HG03039 (cell line): ENCODE results near the gene ZNF423.
"Not testable (repeated sequence)": the region's sequence is repeated elsewhere in the genome, so short reads cannot be mapped to it uniquely, and the experiment has no call there.

ENCODE experiments used
- ATAC-seq: cut with Tn5 transposase; IDR thresholded peaks from one replicate; pipeline ENCODE4 v1.9.1; 2021; ENCODE audit warnings: mild to moderate bottlenecking, moderate library complexity; ENCODE audit not compliant: unreplicated experiment

Gene ZNF423

DNA sequence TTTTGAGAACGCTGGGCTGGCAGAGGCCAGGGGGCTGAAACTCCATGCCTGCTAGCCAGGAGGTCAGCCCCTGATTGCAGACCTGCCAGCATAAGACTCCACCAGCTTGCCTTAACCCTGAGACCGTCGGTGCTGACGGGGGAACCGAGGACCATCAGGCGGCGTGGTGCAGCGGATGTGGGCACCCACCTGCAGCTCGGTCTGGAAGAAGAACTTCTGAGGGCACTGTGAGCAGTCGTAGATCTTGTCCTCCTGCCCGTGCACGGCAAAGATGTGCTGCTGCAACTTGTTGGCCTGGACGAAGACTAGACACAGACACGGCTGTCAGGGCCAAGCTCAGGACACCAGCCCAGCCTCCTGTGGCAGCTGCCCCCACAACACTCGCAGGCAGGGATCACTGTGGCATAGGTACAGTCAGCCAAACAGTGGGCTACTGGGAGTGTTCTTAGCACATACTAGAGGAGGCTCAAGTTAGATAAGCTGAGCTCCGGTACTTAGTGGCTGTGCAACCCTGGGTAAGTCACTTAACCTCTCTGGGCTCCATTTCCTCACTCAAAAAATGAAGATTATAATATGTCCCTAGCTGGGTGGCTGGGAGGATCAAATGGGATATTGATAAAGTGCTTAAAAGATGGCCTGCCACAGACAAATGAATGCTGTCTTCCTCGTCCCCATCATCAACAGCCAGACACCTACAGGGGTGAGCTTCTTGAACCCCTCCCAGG is 332.3 kb downstream of the ZNF423 start:
- ATAC-seq, result no peak

DNA sequence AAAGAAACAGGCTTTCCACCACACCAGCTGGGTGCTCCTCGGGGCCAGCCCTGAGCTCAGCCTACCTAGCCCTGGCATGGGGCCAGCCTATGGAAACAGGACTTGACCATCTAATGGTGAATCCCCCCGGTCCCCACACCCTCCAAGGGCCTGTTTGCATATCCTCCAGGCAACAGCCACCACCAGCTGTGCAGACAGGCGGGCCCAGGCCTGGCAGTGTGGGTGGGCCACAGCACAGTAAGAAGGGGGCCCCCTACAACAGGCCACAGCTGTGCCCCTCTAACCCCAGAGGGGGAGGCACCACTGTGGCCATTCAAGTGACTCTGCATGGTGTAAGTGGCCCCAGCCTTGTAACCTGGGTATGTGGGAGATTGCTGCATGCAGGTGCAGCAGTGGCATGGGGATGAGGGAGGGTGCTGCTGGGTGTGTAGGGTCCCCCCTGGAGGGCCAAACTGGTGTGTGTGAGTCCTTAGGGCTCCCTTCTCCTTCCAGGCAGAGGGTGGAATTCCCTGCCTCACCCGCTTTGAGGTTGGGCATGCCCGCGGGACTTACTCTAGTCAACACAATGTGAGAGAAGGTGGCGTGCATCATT is 334.1 kb downstream of the ZNF423 start:
- ATAC-seq, result no peak

DNA sequence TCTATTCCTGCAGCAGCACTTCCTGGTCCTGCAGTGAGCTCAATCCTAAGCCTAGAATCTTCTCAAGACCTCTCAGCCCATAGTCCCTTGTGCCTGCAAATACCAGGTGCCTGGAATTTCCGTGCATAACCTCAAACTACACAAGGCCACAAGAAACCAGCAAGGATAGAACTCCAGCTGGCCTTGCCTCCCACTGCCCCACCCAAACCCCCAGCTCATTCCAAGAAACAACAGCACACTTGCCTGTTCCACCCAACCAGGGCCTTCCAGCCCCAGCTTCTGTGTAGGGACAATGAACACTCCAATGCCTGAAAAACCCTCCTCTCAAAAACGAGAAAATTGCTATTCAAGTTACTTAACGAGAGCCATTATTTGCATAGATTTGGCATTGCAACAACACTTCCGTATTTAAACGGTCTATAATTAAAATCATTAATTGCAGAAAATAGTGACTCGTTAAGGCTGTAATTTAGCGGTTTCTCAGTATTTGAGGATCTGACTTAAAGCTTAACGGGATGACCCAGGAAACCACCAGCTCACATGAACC is 335.3 kb downstream of the ZNF423 start:
- ATAC-seq, result no peak

DNA sequence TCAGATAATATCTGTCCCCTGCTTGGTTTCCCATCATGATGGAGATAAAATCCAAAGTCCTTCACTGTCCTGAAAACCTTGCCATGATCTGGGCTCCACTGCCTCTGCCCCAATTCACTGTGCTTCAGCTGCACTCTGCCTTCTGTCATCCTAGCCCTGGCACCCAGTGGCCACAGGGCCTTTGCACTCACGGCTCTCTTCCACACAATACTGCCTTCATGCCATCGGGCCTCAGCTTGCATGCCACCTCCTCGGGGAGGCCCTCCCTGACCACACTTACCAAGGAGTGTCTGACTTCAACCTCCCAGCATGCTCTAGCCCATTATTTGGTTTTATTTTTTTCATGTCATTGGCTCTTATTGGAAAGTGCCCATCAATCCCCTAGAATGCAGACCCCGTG is 336.2 kb downstream of the ZNF423 start:
- ATAC-seq, result no peak

DNA sequence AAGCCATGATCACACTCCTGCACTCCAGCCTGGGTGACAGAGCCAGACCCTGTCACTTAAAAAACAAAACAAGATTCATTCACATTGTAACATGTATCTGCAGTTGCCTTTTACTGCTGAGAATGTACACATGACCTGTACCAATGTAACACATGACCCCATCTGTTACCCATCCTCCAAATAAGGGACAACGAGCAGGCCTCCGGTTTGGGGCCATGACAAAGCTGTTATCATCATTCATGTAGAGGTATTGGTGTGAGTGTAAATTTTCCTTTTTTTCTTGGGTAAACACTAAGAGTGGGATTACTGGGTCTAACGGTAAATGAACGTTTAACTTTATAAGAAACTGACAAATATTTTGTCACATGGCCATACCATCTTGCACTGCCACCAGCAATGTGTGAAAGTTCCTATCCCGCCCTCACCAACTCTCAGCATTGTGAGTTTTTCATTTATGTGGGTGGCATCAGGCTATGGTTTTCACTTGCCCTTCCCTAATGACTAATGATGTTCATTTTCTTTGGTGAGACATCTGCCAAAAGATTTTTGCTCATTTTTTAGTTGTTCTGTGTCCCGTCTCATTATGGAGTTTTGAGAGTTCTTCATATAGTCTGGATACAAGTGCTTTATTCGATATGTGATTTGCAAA is 336.8 kb downstream of the ZNF423 start:
- ATAC-seq, result no peak

DNA sequence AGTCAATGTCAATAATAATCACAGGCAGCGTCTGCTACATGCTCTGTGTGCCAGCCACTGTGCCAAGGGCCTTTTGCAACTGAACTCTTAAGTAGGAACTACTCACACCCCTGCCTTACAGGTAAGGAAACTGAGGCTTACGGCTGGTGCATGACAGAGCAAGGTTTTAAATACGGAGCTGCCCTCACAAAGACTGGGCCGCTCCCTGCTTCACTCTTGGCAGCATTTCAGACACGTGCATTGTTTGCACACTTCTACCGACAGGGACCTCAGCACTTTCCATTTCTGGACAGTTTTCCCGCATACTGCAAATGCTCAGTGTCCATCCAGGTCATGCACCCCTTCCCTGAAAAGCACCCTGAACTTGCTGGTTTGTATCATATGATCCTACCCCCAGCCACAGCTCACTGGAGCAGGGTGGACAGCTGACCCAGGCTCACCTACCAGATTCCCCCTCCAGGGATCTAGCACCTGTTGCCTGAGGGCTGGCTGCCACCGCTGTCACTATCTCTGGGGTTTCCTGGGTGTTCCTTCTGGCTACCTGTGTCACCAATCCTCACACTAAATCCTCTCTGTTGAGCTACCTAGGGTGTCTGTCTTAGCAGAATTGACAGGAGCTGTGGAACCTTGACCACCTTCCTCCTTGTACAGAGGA is 339.4 kb downstream of the ZNF423 start:
- no peak for ATAC-seq

DNA sequence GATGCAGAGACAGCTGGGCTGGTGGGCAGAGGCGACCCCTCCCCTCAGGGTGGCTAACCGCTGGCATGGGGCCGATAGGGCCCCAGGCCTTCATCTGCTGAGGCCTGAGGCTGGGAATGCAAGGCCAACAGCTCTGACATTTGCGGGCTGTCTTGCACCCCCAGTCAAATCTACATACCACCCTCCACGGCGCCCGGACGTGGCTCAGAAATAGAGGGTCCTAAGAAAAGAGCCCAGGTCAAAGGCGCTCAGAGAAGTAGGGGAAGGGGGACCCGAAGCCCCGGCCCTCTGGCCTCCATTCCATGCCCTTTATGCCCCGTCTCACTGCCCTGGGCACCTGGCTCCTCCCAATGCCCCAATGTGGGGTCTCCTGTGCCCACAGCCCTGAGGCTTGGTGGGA is 340.1 kb downstream of the ZNF423 start:
- no peak for ATAC-seq

DNA sequence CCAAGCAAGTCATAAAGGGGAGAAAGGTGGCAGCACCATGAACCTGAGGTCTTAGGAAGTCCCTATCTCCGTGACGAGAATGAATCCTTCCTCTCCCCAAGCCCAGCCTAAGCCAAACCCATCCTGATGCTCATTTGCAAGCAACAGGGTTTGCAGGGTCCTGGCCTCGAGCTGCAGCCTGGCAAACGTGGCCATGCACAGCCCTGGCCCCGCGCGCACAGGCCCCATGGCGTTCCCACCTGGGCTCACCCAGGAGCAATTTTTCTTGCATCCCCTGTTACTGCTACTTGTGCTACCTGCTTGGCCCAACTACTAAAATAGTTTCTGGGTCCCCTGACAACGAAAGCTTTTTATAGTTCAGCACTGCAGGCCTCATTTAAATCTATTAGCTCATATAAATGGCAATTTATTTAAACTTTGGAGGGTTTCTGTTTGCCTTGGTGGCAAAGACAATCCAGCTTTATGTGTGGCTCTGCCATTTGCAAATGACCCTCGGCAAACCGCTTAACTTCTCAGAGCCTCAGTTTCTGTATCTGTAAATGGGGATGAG is 340.8 kb downstream of the ZNF423 start:
- ATAC-seq, result no peak

DNA sequence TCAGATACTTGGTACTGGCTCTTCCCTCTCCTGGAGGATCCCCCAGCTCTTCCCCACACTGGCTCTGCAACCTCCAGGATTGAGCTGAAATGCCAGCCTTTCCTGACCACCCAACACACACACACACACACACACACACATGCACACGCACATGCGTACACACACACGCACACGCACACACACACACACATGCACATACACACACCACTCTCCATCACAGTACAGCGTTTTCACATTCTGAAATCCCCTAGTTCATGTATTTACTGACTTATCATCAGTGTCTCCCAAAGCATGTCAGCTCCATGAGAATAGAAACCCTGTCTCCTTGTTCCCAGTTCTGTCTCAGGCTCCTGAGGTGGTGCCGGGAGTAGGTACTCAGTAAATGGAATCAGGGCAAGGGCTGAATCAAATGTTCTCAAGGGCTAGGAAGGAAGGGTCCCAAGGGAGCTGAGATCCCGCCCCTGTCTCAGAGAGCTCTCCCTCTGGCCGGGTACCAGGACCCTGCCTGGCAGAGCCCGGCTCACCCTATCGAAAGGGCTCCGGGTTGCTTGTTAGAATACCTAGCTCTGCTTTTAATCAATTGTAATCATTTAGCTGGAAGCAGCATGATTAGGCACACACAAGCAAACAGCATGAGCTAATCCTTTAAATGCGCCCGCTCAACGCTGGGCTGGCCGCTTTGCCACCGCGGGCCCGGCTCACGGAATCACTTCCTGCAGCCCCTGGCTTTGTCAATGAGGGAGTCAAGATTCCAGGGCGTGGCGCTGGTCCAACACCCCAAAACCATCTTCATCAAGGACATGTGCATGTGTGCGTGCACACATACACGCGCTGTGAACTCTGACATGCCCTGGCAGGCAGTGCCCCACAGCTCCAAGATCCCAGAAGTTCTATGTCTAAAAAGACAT is 341.6 kb downstream of the ZNF423 start:
- ATAC-seq, result no peak

DNA sequence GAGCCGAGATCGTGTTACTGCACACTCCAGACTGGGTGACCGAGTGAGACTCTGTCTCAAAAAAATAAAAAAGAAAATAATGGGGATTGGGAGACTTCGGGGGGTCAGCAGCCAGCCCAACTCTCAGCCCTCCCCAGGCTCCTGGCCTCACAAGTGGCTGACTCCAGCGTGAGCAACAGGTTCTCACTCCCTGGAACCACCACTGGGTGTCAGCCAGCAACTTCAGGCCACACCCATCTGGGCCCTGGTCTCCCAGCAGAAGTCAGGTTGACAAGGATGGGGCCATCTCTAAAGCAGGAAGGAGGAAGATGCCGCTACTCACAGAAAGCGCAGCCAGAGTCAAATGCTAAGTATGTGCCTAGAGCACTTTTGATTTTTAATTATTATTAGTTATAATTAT is 342.9 kb downstream of the ZNF423 start:
- ATAC-seq, result no peak

DNA sequence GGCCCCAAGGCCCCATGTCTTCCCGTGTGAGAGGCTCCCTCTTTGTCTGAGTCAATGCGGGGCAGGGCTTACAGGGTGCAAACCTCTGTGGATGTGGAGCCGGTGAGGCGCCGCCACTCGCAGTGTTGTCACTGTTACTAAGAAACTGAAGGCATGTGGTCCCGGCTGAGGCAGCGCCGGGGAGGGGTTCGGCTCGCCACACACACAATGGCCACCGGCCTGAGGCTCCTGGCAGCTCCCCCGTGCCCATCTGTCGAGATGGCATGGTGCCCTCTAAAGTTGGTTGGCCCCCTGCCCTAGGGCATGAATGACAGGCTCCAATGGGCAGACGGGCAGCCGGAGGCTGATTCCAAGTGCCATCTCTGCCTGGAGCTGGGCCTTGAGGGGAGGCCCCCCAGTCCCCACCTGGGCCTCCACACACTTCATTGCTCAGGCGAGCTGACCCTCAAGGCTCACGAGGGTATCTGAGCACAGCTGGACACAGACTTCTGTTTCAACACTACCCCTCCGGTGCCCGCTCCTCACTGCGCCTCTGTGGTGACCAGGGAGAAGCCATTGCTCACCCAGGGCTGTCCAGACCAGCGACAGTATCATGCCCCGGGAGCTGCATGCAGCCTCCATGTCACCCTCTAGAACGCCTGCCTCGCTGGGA is 345.1 kb downstream of the ZNF423 start:
- no peak for ATAC-seq

DNA sequence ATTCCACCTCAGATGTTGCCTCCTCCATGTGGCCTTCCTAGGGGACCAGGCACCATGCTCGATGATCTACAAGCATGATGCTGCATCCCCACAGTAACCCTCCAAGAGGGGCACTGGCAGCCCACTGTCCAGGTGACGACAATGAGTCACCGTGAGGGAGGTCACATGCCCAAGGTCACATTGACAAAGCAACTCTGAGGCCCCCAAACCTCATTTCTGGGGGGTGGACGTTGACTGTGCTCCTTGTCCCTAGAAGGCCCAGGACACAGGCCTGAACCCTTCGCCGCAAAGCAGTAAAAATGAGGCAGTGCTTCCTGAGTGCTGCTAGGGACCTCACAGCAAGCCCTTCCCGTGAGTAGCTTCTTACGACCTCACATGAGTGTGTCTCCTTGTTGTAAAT is 345.8 kb downstream of the ZNF423 start:
- ATAC-seq, result no peak

DNA sequence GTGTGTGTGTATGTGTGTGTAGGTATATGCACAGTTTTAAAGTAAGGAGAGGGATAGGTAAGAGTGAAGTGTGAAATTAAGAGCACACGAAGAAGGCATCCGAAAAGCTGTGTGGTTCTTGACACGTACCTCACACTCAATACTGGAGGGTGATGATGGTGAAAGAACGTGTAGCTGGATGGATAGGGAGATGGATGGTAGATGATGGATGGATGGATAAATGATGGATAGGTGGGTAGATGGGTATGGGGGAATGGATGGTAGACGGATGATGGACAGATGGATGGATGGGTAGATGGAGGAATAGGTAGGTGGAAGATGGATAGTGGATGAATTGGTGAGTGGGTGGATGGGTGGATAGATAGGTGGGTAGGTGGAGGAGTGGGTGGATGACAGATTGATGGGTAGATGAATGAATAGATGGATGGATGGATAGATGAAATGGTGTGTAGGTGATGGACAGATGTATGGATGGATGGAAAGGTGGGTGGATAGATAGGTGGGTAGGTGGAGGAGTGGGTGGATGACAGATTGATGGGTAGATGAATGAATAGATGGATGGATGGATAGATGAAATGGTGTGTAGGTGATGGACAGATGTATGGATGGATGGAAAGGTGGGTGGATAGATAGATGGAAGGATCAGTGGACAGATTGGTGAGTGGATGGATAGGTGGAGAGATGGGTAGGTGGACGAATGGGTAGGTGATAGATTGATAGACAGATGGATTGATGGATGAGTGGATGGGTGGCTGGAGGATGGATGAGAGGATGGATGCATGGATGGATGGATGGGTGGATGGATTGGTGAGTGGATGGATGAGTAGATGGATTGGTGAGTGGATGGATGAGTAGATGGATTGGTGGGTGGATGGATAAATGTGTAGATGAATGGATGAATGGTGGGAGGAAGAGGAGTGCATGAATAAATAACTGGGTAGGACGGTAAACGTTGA is 349.6 kb downstream of the ZNF423 start:
- ATAC-seq, result not testable (repeated sequence)

DNA sequence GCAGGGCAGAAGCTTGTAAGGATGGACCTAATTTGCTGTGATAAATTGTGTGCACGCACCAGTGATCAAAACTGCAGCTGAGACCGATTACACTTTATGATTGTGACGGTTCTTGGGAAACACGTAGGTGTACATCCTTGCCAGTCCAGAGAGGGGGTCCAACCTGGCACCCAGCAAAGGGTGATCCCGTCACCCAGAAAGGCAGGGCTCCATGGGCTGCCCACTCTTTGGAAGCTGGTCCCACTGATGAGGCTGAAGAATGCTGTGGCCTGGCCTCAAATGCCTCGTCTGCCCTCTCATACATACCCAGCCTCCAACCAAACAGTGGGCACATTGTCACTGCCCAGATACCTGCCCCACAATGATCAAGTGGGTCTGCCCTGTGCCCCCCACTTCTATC is 350.4 kb downstream of the ZNF423 start:
- no peak for ATAC-seq

DNA sequence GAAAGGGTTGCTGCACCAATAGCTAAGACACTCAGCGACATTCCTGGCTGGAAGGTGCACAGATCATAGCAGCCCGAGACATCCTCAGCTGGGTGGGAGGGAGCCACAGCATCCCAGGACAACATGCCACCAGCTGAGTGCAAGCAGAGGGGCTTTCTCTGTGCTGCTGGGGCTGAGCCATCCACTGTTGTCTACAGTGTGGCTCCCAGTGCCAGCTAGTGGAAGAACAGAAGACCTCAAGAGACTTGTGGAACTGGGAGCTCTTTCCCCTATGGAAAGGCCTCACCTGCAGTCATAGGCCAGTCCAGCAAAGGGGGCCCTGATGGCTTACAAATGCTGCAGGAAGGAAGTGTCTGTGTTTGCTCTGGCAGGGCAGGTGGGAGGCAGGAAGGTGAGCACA is 351.3 kb downstream of the ZNF423 start:
- no peak for ATAC-seq

DNA sequence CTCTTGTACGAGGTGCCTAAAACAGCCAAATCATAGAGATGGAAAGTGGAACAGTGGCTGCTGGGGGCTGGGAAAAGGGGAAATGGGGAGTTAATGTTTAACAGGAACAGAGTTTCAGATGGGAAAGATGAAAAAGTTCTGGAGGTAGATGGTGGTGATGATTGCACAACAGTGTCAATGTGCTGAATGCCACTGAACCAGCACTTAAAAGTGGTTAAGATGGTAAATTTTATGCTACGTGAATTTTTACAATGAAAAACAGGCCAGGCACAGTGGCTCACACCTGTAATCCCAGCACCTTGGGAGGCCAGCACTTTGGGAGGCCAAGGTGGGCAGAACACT is 351.9 kb downstream of the ZNF423 start:
- ATAC-seq, result no peak

DNA sequence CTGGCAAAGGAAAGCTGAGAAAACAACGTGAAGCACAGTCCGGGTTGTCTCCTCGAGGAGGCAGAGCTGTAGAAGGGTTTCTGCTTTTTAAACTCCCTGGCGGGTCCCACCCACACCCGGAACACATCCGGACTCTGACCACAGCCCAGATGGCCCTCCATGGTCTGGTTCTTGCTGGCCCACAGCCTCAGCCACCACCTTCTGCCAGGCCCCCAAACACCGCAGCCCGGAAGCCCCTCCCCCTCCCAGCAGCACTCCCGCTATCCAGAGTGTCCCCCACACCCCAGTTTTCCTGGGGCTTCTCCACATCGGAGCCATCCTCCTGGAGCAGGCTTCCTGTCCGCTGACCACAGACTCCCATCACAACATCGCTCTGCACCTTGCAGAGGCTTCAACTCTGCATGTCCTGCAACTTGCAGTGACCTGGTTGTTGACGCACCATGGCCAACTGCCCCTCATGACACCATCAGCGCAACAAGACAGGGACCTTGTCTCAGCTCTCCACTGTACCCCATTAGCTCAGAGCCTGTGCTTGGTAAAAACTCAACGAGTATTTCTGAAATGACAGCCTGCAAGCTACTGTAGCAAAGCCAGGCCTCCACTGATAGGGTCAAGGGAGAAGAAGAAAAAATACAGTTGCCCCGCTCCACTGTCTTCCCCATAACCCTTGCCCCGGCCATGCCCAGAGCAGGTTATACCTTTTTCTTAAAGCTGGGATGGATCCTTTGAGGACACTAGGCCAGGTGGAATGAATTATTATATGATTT is 352.5 kb downstream of the ZNF423 start:
- ATAC-seq, result no peak
